Panc1 (cell line): ENCODE results near the gene ZFYVE21. TPM values are rescaled to one million over a fixed set of nuclear protein-coding genes. Genes with fewer than 3 reads are reported as not detected.

ENCODE experiments used
- ATAC-seq: fragments of 200-7000 bp; cut with Tn5 transposase; 2 replicates; pipeline ENCODE4 v1.9.1; 2020; ENCODE audit warnings: mild to moderate bottlenecking, moderate library complexity
- BruUV-seq: library from RNA; stranded (reverse); fragments of 400-500 nt; replicated peaks from 2 replicates; lab custom pipeline; 2021; lab: Mats Ljungman, UMichigan
- CTCF ChIA-PET: fragments of 300-600 bp; sonication (Branson Sonifier 250); formaldehyde crosslinking; loops from one replicate; lab custom pipeline; 2022; ENCODE audit warnings: antibody characterized with exemption; lab: Charles Lee
- POLR2A ChIA-PET: fragments of 300-600 bp; sonication (Branson Sonifier 250); formaldehyde crosslinking; loops from one replicate; lab custom pipeline; 2022; ENCODE audit warnings: antibody characterized with exemption; lab: Charles Lee
- DNase-seq: peaks from one replicate; pipeline ENCODE4 v3.0.0-alpha.2; 2010; ENCODE audit warnings: low read depth, low spot score
- H3K27ac ChIP-seq: 2 replicates; pipeline ENCODE4 v1.5.1; 2011; ENCODE audit warnings: mild to moderate bottlenecking, low read length, inconsistent platforms
- H3K27me3 ChIP-seq: fragments of 200-500 bp; sonication (Bioruptor generic); 2 replicates; pipeline ENCODE4 v1.6.0; 2014; ENCODE audit warnings: low read length, inconsistent platforms; ENCODE audit not compliant: control insufficient read depth, insufficient read depth
- H3K36me3 ChIP-seq: fragments of 200-500 bp; sonication (Bioruptor generic); 2 replicates; pipeline ENCODE4 v1.5.1; 2014; ENCODE audit warnings: inconsistent platforms, mild to moderate bottlenecking, low read length, moderate library complexity; ENCODE audit not compliant: control insufficient read depth, insufficient read depth
- H3K4me1 ChIP-seq: 2 replicates; pipeline ENCODE4 v1.5.1; 2011; ENCODE audit warnings: inconsistent platforms, mild to moderate bottlenecking, low read length, moderate library complexity; ENCODE audit not compliant: control insufficient read depth, insufficient read depth
- H3K4me3 ChIP-seq, 2 experiments: 2 replicates each; pipeline ENCODE4 v1.5.1; 2011 to 2012; ENCODE audit warnings: low read depth in 2 of 2, low read length in 2 of 2, mild to moderate bottlenecking in 2 of 2, inconsistent platforms in 1 of 2, moderate library complexity in 1 of 2
- H3K9me3 ChIP-seq: fragments of 200-500 bp; sonication (Bioruptor generic); 2 replicates; pipeline ENCODE4 v1.5.1; 2014; ENCODE audit warnings: low read depth, mild to moderate bottlenecking, inconsistent platforms, low read length, moderate library complexity; ENCODE audit not compliant: control insufficient read depth, insufficient read depth
- CTCF ChIP-seq: fragments of 450-650 bp; IDR thresholded peaks from 2 replicates; pipeline ENCODE4 v1.5.1; 2017; ENCODE audit warnings: mild to moderate bottlenecking
- POLR2AphosphoS5 ChIP-seq: IDR thresholded peaks from 2 replicates; pipeline ENCODE4 v1.6.1; 2012; ENCODE audit warnings: mild to moderate bottlenecking, low read depth, low read length, moderate library complexity
- SIN3A ChIP-seq: IDR thresholded peaks from 2 replicates; pipeline ENCODE4 v1.6.1; 2012; ENCODE audit warnings: low read depth, mild to moderate bottlenecking, low read length, moderate library complexity, borderline replicate concordance; ENCODE audit not compliant: insufficient read depth
- TCF7L2 ChIP-seq: IDR thresholded peaks from 2 replicates; pipeline ENCODE4 v1.6.1; 2011; ENCODE audit warnings: mild to moderate bottlenecking, low read depth, low read length, inconsistent platforms
- in situ Hi-C: cut with HindIII; loops from 2 replicates; pipeline ENCODE4 v1.10.0; 2016; ENCODE audit warnings: low sequenced_read_pairs, low pct_unique_long_range_greater_than_20kb
- intact Hi-C: fragments of 100-400 bp; cut with micrococcal nuclease; formaldehyde crosslinking; loops from one replicate; pipeline ENCODE4 v1.10.0; 2022; ENCODE audit not compliant: unreplicated experiment
- total RNA-seq: library from RNA; stranded (reverse); gene quantifications from one replicate; pipeline ENCODE4 v1.2.1, GENCODE V29; 2021; ENCODE audit not compliant: unreplicated experiment
- TF ChIP-seq, protein P1 (sequence below), 2 experiments: IDR thresholded peaks; 2 replicates each; pipeline ENCODE4 v1.6.1; 2011 to 2012; ENCODE audit warnings: low read depth in 2 of 2, control low read depth in 1 of 2, low read length in 1 of 2, mild to moderate bottlenecking in 1 of 2, moderate library complexity in 1 of 2; ENCODE audit not compliant: insufficient read depth in 1 of 2

The ZFYVE21 gene
- total RNA-seq, 1 experiment from 2014 or later: 41.8 TPM

DNA sequence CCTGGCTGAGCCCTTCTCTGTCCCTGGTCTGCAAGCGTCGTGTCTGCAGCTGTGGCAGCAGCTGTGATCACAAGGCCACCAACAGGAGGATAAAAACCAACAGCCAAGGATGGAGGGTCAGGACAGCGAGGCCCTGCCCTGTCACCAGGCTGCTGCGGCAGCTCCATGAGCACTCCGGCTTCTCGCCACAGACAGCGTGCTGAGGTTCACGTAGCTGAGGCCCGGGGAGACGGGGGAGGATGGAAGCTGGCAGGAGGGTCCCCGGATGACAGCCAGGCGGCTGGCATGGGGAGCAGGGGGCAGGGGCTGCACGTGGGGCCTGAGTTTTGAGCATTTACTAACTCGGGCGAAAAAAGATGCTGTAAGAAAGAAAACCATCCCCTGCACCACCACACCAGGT, 5.8 kb upstream of the ZFYVE21 start:
- ATAC-seq: no peak

GRCh38 chr14:103710771-103711377, 4.7 kb upstream of the ZFYVE21 start:
- no peak for TF ChIP-seq SIN3A
- TF ChIP-seq, protein P1, sequence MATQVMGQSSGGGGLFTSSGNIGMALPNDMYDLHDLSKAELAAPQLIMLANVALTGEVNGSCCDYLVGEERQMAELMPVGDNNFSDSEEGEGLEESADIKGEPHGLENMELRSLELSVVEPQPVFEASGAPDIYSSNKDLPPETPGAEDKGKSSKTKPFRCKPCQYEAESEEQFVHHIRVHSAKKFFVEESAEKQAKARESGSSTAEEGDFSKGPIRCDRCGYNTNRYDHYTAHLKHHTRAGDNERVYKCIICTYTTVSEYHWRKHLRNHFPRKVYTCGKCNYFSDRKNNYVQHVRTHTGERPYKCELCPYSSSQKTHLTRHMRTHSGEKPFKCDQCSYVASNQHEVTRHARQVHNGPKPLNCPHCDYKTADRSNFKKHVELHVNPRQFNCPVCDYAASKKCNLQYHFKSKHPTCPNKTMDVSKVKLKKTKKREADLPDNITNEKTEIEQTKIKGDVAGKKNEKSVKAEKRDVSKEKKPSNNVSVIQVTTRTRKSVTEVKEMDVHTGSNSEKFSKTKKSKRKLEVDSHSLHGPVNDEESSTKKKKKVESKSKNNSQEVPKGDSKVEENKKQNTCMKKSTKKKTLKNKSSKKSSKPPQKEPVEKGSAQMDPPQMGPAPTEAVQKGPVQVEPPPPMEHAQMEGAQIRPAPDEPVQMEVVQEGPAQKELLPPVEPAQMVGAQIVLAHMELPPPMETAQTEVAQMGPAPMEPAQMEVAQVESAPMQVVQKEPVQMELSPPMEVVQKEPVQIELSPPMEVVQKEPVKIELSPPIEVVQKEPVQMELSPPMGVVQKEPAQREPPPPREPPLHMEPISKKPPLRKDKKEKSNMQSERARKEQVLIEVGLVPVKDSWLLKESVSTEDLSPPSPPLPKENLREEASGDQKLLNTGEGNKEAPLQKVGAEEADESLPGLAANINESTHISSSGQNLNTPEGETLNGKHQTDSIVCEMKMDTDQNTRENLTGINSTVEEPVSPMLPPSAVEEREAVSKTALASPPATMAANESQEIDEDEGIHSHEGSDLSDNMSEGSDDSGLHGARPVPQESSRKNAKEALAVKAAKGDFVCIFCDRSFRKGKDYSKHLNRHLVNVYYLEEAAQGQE (IDR thresholded peaks at IDR 0.05; ENCODE audit: insufficient read depth in 1 of 2, low read depth in 2 of 2, low read length in 1 of 2): no peak
- no peak for TF ChIP-seq CTCF
- TF ChIP-seq POLR2AphosphoS5: no peak
- TF ChIP-seq TCF7L2: no peak
- in situ Hi-C loops: no loop called here
- intact Hi-C loops: no loop called here
- no peak for DNase-seq
- ATAC-seq: no peak
- H3K27ac ChIP-seq: no peak overlapping the region
- H3K36me3 ChIP-seq: no peaks in the 10 kb centered on the region
- no peak overlapping the region for H3K4me3 ChIP-seq
- peaks cover 7% of the 10 kb centered on the region; the same call in 1 of the 2 replicates for H3K4me1 ChIP-seq
- ChIA-PET POLR2A (interaction anchor here (0.5 kb wide), 1 partner anchor 109 kb away, joined by 4 read pairs; no protein-coding TSS in a partner anchor), CTCF (no interaction called here)
- BruUV-seq: no TSS peak
- no peaks in the 10 kb centered on the region for H3K9me3 ChIP-seq
- H3K27me3 ChIP-seq: no peaks in the 10 kb centered on the region

More for the DNA sequence above, 5.8 kb upstream of the ZFYVE21 start:
- in situ Hi-C loops: no loop called here
- ChIA-PET CTCF (interaction anchor here (0.6 kb wide), 1 partner anchor 136 kb away, joined by 3 read pairs; no protein-coding TSS in a partner anchor), POLR2A (no interaction called here)
- no peaks in the 10 kb centered on the region for H3K36me3 ChIP-seq
- DNase-seq: no peak
- H3K4me3 ChIP-seq: no peak overlapping the region
- no peak for TF ChIP-seq POLR2AphosphoS5
- no peak for TF ChIP-seq CTCF
- no peak for TF ChIP-seq SIN3A
- no peak for TF ChIP-seq TCF7L2
- TF ChIP-seq, protein P1 (IDR thresholded peaks at IDR 0.05; ENCODE audit: insufficient read depth in 1 of 2, low read depth in 2 of 2, low read length in 1 of 2): no peak
- no peak overlapping the region for H3K27ac ChIP-seq
- BruUV-seq: no TSS peak
- peaks cover 7% of the 10 kb centered on the region; the same call in 1 of the 2 replicates for H3K4me1 ChIP-seq
- intact Hi-C loops: no loop called here
- H3K9me3 ChIP-seq: no peaks in the 10 kb centered on the region
- no peaks in the 10 kb centered on the region for H3K27me3 ChIP-seq
